ENCODE measurements around the gene TEX47.

DNA sequence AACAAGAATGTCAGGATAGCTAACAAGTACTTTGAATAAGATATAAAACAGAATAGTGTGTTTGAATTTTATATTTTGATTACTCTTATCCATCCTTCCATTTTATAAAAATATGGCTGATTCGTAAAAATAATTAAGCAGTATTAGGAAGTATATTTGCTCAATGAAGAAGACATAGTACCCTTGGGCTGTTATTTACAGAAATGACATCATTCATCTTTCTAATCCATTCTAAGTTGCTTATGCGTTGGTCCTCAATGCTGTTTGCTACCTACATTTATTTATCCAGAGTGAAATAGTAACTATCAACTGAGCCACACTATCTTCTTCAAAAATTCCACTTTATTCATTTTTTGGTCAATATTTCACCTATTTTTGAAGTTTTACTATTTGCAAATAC is 38.2 kb downstream of the TEX47 start:
- TF ChIP-seq POLR2A (IDR thresholded peaks at IDR 0.05; ENCODE audit: extremely low read depth, insufficient read length) (no peak), MYC (IDR thresholded peaks at IDR 0.05; ENCODE audit: low read depth, low read length) (no peak), MAX (IDR thresholded peaks at IDR 0.05; ENCODE audit: low read depth, low read length) (no peak)
- TF ChIP-seq, protein P1, sequence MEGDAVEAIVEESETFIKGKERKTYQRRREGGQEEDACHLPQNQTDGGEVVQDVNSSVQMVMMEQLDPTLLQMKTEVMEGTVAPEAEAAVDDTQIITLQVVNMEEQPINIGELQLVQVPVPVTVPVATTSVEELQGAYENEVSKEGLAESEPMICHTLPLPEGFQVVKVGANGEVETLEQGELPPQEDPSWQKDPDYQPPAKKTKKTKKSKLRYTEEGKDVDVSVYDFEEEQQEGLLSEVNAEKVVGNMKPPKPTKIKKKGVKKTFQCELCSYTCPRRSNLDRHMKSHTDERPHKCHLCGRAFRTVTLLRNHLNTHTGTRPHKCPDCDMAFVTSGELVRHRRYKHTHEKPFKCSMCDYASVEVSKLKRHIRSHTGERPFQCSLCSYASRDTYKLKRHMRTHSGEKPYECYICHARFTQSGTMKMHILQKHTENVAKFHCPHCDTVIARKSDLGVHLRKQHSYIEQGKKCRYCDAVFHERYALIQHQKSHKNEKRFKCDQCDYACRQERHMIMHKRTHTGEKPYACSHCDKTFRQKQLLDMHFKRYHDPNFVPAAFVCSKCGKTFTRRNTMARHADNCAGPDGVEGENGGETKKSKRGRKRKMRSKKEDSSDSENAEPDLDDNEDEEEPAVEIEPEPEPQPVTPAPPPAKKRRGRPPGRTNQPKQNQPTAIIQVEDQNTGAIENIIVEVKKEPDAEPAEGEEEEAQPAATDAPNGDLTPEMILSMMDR (IDR thresholded peaks at IDR 0.05; ENCODE audit: low read depth, low read length): no peak

Data from NB4 (cell line).